CD8-positive, alpha-beta memory T cell (primary cell): ENCODE measurements around the gene MLEC. TPM values are rescaled to one million over a fixed set of nuclear protein-coding genes. Genes with fewer than 3 reads are reported as not detected.
"Not testable (repeated sequence)": the region's sequence is repeated elsewhere in the genome, so short reads cannot be mapped to it uniquely, and the experiment has no call there.

Source experiments
- CTCF ChIA-PET: fragments of 350-600 bp; sonication (Branson Sonifier 250); formaldehyde crosslinking; loops from one replicate; lab custom pipeline; 2021; ENCODE audit warnings: antibody characterized with exemption; lab: Charles Lee
- POLR2A ChIA-PET: fragments of 350-600 bp; sonication (Branson Sonifier 250); formaldehyde crosslinking; loops from one replicate; lab custom pipeline; 2021; ENCODE audit warnings: antibody characterized with exemption; lab: Charles Lee
- DNase-seq, 5 donors: peaks; one replicate each; pipeline versions ENCODE4 v3.0.0 to v3.0.0-alpha.2; 2020 to 2022; ENCODE audit warnings: mixed read lengths in 1 of 5
- H3K27ac ChIP-seq: one replicate; pipeline ENCODE4 v1.7.0; 2013; ENCODE audit warnings: low read depth, mild to moderate bottlenecking, low read length, moderate library complexity
- H3K27me3 ChIP-seq: 2 replicates; pipeline ENCODE4 v1.7.0; 2013; ENCODE audit warnings: low read length, mild to moderate bottlenecking; ENCODE audit not compliant: insufficient read depth, poor library complexity, severe bottlenecking
- H3K36me3 ChIP-seq: 2 replicates; pipeline ENCODE4 v1.7.0; 2013; ENCODE audit warnings: mild to moderate bottlenecking, low read length, moderate library complexity; ENCODE audit not compliant: insufficient read depth
- H3K4me1 ChIP-seq: 2 replicates; pipeline ENCODE4 v1.7.0; 2013; ENCODE audit warnings: mild to moderate bottlenecking, low read length, moderate library complexity; ENCODE audit not compliant: insufficient read depth
- H3K4me3 ChIP-seq: 2 replicates; pipeline ENCODE4 v1.7.0; 2013; ENCODE audit warnings: mild to moderate bottlenecking, low read length
- H3K9me3 ChIP-seq: 2 replicates; pipeline ENCODE4 v1.7.0; 2013; ENCODE audit warnings: mild to moderate bottlenecking, low read length
- H3K27ac Mint-ChIP-seq, 8 donors: one replicate each; pipeline ENCODE4 v1.8.0; 2020 to 2021; ENCODE audit warnings: mixed read lengths in 8 of 8, mild to moderate bottlenecking in 6 of 8, inconsistent platforms in 3 of 8, moderate library complexity in 3 of 8
- H3K27me3 Mint-ChIP-seq, 2 donors: one replicate each; pipeline ENCODE4 v1.8.0; 2020 to 2021; ENCODE audit warnings: mixed read lengths in 2 of 2, mild to moderate bottlenecking in 1 of 2, moderate library complexity in 1 of 2
- H3K36me3 Mint-ChIP-seq, 3 donors: one replicate each; pipeline ENCODE4 v1.8.0; 2020 to 2021; ENCODE audit warnings: mixed read lengths in 3 of 3, inconsistent platforms in 1 of 3, mild to moderate bottlenecking in 1 of 3
- H3K4me1 Mint-ChIP-seq, 3 donors: one replicate each; pipeline ENCODE4 v1.8.0; 2020 to 2021; ENCODE audit warnings: mixed read lengths in 3 of 3, inconsistent platforms in 1 of 3, mild to moderate bottlenecking in 1 of 3
- H3K4me3 Mint-ChIP-seq, 7 donors: one replicate each; pipeline ENCODE4 v1.8.0; 2020 to 2021; ENCODE audit warnings: mixed read lengths in 7 of 7, mild to moderate bottlenecking in 6 of 7, moderate library complexity in 4 of 7, inconsistent platforms in 2 of 7
- H3K9me3 Mint-ChIP-seq, 5 donors: one replicate each; pipeline ENCODE4 v1.8.0; 2020 to 2022; ENCODE audit warnings: mixed read lengths in 5 of 5, mild to moderate bottlenecking in 3 of 5, moderate library complexity in 2 of 5, inconsistent platforms in 1 of 5
- polyA plus RNA-seq: library from polyadenylated mRNA; unstranded; fragments of 300-500 nt; fragmentation: Illumina TruSeq; gene quantifications from one replicate; pipeline ENCODE4 v1.2.3, GENCODE V29; 2021
- total RNA-seq, 2 experiments: library from RNA; stranded (reverse); gene quantifications; one replicate each; pipeline ENCODE4 v1.2.3, GENCODE V29; 2021

The MLEC gene
- total and polyA plus RNA-seq, 3 experiments from 2014 or later, result 74.9 to 143 (median 130) TPM

DNA sequence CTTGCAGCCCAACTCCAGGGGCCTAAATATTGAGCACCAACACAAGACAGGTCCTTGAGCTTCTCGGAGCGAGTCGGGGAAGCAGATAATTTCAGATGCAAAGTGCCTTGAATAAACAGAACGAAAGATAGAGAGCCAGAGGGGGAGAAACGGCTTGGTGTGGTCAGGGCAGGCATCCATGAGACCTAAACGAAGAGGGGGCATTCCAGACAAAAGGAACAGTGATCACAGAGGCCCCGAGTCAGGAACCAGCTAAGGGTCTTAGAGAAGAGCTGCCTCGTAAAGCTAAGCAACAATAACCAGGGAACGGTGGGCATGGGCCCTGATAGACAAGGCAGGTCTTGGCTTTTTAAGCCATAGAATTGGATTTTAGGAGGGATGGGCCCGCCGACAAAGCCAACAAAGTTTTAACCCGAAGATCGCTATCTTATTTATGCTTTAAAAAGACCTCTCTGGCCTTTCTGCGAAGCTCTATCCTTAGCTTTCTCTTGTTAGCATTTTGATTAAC lies 38.3 kb downstream of the MLEC start:
- peaks cover 14 to 50% (median 17%) of the 10 kb centered on the region in 3 donors for H3K36me3 Mint-ChIP-seq
- ChIA-PET POLR2A (interaction anchor here (0.6 kb wide), 1 partner anchor 1150 kb away, joined by 5 read pairs; no protein-coding TSS in a partner anchor), CTCF (interaction anchor here (1.0 kb wide), 1 partner anchor 78 kb away, joined by 3 read pairs; no protein-coding TSS in a partner anchor)
- H3K4me1 Mint-ChIP-seq, result peaks cover 20 to 27% (median 24%) of the 10 kb centered on the region in 3 donors
- Histone ChIP-seq H3K36me3 (peaks cover 6% of the 10 kb centered on the region), H3K27me3 (no peaks in the 10 kb centered on the region), H3K4me3 (peak overlapping the region; percentile 76), H3K9me3 (no peaks in the 10 kb centered on the region), H3K27ac (peak overlapping the region; percentile 20), H3K4me1 (peaks cover 16% of the 10 kb centered on the region)
- H3K4me3 Mint-ChIP-seq, result peak overlapping the region; percentile 81 to 92 (median 88)
- H3K27ac Mint-ChIP-seq, result peak overlapping the region in 5 of 8 donors; percentile 27 to 86 (median 77)
- DNase-seq, result no peak
- H3K9me3 Mint-ChIP-seq, result no peaks in the 10 kb centered on the region
- no peaks in the 10 kb centered on the region for H3K27me3 Mint-ChIP-seq

DNA sequence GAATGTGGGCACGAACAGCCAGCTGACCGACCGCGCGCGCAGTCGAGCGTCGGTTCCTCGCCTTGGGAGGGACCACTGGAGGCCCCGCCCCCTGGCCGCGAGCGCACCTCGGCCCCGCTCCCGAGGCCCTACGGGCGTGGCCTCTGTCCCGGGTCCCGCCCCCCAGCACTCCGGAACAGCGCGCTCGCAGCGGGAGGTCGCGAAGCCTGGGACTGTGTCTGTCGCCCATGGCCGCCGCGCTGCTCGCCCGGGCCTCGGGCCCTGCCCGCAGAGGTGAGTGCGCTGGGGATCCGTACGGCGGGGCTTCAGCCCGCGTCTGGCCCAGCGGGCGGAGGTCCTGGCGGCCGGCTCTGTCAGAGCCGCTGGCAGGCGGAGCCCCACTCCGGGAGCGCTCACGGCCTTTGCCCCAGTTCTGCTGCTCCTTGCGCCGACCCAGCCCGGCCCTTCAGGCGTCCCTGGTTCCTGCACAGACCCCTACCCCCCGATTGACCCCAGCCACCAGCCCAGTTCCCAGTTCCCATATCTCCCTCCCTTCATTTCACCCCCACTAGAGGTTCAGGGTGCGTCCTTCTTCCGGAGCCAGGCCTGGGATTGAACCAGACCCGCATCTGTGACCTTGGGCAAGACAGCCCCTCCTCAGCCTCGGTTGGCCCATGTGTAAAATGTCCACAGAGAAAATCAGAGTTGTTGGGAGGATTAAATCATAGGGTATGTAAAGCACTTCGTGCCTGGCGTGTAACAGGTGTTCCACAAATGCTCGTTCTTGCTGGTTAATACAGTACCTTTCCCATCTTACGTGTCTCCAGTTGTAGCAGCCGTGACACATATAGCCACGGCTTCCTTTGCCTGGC lies 38.9 kb downstream of the MLEC start, which contains the start of gene ACADS:
Gene ACADS (plus strand): TSS at position 168 of the 851 bp plus-strand sequence. CDS start 60 bp downstream, at position 228.
- Histone ChIP-seq H3K9me3 (no peaks in the 10 kb centered on the region), H3K36me3 (no peaks in the 10 kb centered on the region), H3K27me3 (no peaks in the 10 kb centered on the region), H3K27ac (peak within 1 kb of the TSS; percentile 52), H3K4me3 (peak within 1 kb of the TSS; percentile 76), H3K4me1 (peaks cover 16% of the 10 kb centered on the region)
- DNase-seq, result peak; percentile 84 to 90 (median 89)
- H3K27ac Mint-ChIP-seq, result peak within 1 kb of the TSS in 7 of 8 donors; percentile 45 to 91 (median 84)
- H3K4me1 Mint-ChIP-seq, result peaks cover 20 to 27% (median 24%) of the 10 kb centered on the region in 3 donors
- H3K36me3 Mint-ChIP-seq, result peaks cover 16 to 50% (median 19%) of the 10 kb centered on the region in 3 donors
- H3K4me3 Mint-ChIP-seq, result peak within 1 kb of the TSS; percentile 81 to 92 (median 88)
- no peaks in the 10 kb centered on the region for H3K27me3 Mint-ChIP-seq
- H3K9me3 Mint-ChIP-seq, result no peaks in the 10 kb centered on the region
- CTCF ChIA-PET, result interaction anchor here (1.0 kb wide), 1 partner anchor 79 kb away, joined by 3 read pairs; no protein-coding TSS in a partner anchor
- POLR2A ChIA-PET, result interaction anchor here (0.6 kb wide), 1 partner anchor 1150 kb away, joined by 5 read pairs; no protein-coding TSS in a partner anchor

DNA sequence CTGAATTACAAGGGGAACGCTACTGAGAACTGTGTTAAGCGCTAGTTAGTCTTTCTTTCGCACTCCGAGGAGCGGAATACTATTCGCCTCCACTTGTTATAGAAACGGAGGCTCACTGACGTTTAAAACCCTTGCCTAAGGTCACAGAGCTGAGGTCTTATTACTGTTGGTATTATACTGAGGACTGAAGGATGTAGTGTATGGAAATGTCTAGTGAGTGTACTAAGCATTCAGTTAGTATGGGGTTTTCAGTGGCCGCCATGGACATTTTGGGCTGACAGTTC lies 39.5 kb downstream of the MLEC start:
- Histone ChIP-seq H3K27ac (no peak overlapping the region), H3K4me1 (peaks cover 16% of the 10 kb centered on the region), H3K27me3 (no peaks in the 10 kb centered on the region), H3K9me3 (no peaks in the 10 kb centered on the region), H3K36me3 (no peaks in the 10 kb centered on the region), H3K4me3 (peak overlapping the region; percentile 76)
- Mint-ChIP-seq H3K27me3 (no peaks in the 10 kb centered on the region), H3K4me3 (peak overlapping the region; percentile 81 to 92 (median 88)), H3K36me3 (peaks cover 13 to 45% (median 16%) of the 10 kb centered on the region in 3 donors), H3K4me1 (peaks cover 20 to 27% (median 24%) of the 10 kb centered on the region in 3 donors), H3K9me3 (no peaks in the 10 kb centered on the region), H3K27ac (peak overlapping the region in 7 of 8 donors; percentile 45 to 91 (median 83))
- no peak for DNase-seq
- ChIA-PET CTCF (no interaction called here), POLR2A (no interaction called here)

DNA sequence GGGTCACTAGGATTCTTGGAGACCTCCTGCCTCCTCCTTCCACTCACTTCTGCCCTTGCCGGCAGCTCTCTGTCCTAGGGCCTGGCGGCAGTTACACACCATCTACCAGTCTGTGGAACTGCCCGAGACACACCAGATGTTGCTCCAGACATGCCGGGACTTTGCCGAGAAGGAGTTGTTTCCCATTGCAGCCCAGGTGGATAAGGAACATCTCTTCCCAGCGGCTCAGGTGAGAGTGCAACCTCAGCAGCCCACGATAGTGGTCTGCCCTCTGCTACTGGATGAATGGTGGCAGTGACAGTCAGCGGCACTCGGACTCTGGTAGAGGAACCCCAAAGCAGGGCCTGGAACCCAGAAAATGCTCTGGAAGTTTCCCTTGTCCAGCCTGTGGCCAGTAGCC lies 40.0 kb downstream of the MLEC start:
- no peak overlapping the region for H3K27ac ChIP-seq
- Mint-ChIP-seq H3K27me3 (no peaks in the 10 kb centered on the region), H3K4me3 (peak overlapping the region in 6 of 7 donors; percentile 81 to 92 (median 88)), H3K4me1 (peaks cover 20 to 27% (median 24%) of the 10 kb centered on the region in 3 donors), H3K9me3 (no peaks in the 10 kb centered on the region), H3K36me3 (peaks cover 13 to 42% (median 14%) of the 10 kb centered on the region in 3 donors), H3K27ac (peak overlapping the region in 1 of 8 donors; percentile 83)
- no peak overlapping the region for H3K4me3 ChIP-seq
- no peaks in the 10 kb centered on the region for H3K9me3 ChIP-seq
- H3K4me1 ChIP-seq, result peaks cover 16% of the 10 kb centered on the region
- ChIA-PET POLR2A (no interaction called here), CTCF (no interaction called here)
- H3K36me3 ChIP-seq, result no peaks in the 10 kb centered on the region
- DNase-seq, result no peak
- no peaks in the 10 kb centered on the region for H3K27me3 ChIP-seq

DNA sequence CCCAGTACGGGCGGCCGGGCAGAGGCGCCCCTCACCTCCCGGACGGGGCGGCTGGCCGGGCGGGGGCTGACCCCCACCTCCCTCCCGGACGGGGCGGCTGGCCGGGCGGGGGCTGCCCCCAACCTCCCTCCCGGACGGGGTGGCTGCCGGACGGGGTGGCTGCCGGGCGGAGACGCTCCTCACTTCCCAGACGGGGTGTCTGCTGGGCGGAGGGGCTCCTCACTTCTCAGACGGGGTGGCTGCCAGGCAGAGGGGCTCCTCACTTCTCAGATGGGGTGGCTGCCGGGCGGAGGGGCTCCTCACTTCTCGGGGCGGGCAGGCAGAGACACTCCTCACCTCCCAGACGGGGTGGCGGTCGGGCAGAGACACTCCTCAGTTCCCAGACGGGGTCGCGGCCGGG lies 45.2 kb downstream of the MLEC start:
- H3K27me3 ChIP-seq, H3K27ac ChIP-seq, H3K36me3 ChIP-seq, H3K27ac Mint-ChIP-seq, H3K9me3 Mint-ChIP-seq, POLR2A ChIA-PET, H3K9me3 ChIP-seq, DNase-seq, H3K4me3 ChIP-seq, CTCF ChIA-PET, H3K27me3 Mint-ChIP-seq, H3K4me3 Mint-ChIP-seq, H3K4me1 ChIP-seq, H3K4me1 Mint-ChIP-seq: not testable (repeated sequence)
- H3K36me3 Mint-ChIP-seq, result peaks cover 12 to 38% (median 17%) of the 10 kb centered on the region in 3 donors

DNA sequence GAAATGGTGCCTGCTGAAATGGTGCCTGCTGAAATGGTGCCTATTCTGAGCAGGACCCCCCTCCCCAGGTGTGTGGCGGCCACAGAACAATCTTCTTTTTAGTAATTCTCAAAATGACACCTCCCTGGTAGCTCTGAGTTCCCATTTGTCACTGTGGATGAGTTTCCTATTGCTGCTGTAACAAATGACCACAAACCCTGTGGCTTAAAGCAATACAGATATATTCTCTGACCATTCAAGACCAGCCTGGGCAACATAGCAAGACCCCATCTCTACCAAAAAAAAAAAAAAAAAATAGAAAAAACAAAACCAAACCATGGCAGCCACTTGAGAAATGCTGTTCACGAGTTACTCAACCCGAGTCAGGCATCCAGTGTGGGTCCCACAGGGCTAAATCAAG lies 46.6 kb downstream of the MLEC start:
- Histone ChIP-seq H3K9me3 (no peaks in the 10 kb centered on the region), H3K4me3 (no peak overlapping the region), H3K4me1 (no peaks in the 10 kb centered on the region), H3K36me3 (no peaks in the 10 kb centered on the region), H3K27ac (no peak overlapping the region), H3K27me3 (no peaks in the 10 kb centered on the region)
- CTCF ChIA-PET, result no interaction called here
- peaks cover 9 to 36% (median 15%) of the 10 kb centered on the region in 3 donors for H3K36me3 Mint-ChIP-seq
- no peak for DNase-seq
- POLR2A ChIA-PET, result no interaction called here
- peak overlapping the region in 1 of 8 donors; percentile 19 for H3K27ac Mint-ChIP-seq
- H3K4me1 Mint-ChIP-seq, result peaks cover 0 to 4% (median 0%) of the 10 kb centered on the region in 3 donors
- no peak overlapping the region for H3K4me3 Mint-ChIP-seq
- no peaks in the 10 kb centered on the region for H3K9me3 Mint-ChIP-seq
- H3K27me3 Mint-ChIP-seq, result no peaks in the 10 kb centered on the region

DNA sequence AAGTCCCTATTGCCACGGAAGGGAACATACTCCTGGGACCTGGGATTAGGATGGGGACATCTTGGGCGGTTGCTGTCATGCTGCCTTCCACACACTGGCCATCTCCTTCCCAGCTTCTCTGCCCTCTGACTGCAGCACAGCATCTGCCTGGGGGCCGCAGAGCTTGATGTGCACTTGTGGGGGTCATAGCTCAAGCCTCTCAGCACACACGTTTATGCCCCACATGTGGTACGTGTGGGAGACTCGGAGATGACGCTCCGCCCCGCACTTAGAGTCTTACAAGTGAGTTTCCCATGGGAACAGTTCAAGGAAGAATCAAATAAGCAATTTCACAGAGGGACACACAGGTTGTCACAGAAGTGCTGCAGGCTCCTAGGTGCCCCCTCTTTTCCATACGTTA lies 47.3 kb downstream of the MLEC start:
- no peaks in the 10 kb centered on the region for H3K9me3 ChIP-seq
- H3K27ac ChIP-seq, result no peak overlapping the region
- no peaks in the 10 kb centered on the region for H3K27me3 Mint-ChIP-seq
- POLR2A ChIA-PET, result no interaction called here
- no peak for DNase-seq
- no peaks in the 10 kb centered on the region for H3K27me3 ChIP-seq
- H3K4me3 ChIP-seq, result no peak overlapping the region
- H3K36me3 Mint-ChIP-seq, result peaks cover 9 to 36% (median 15%) of the 10 kb centered on the region in 3 donors
- CTCF ChIA-PET, result no interaction called here
- H3K4me3 Mint-ChIP-seq, result no peak overlapping the region
- H3K4me1 Mint-ChIP-seq, result peaks cover 0 to 2% (median 0%) of the 10 kb centered on the region in 3 donors
- no peaks in the 10 kb centered on the region for H3K4me1 ChIP-seq
- H3K27ac Mint-ChIP-seq, result peak overlapping the region in 1 of 8 donors; percentile 75
- H3K36me3 ChIP-seq, result no peaks in the 10 kb centered on the region
- no peaks in the 10 kb centered on the region for H3K9me3 Mint-ChIP-seq

DNA sequence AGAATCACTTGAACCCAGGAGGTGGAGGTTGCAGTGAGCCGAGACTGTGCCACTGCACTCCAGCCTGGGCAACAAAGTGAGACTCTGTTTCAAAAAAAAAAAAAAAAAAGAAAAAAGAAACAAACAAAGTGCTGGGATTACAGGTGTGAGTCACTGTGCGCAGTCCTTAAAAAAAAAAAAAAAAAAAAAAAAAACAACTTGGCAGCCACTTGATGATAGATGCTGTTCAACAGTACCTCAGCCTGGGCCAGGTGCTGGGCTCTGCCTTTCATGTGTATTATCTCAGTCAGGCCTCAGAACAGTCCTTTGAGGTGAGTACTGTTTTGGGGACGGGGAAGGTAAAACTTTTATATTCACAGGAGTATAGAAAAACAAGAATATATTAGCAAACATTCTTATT lies 48.2 kb downstream of the MLEC start:
- Mint-ChIP-seq H3K4me1 (peaks cover 0 to 2% (median 0%) of the 10 kb centered on the region in 3 donors), H3K27me3 (no peaks in the 10 kb centered on the region), H3K36me3 (peaks cover 4 to 32% (median 14%) of the 10 kb centered on the region in 3 donors), H3K9me3 (no peaks in the 10 kb centered on the region), H3K4me3 (no peak overlapping the region), H3K27ac (no peak overlapping the region)
- ChIA-PET CTCF (no interaction called here), POLR2A (no interaction called here)
- Histone ChIP-seq H3K27me3 (no peaks in the 10 kb centered on the region), H3K27ac (no peak overlapping the region), H3K9me3 (no peaks in the 10 kb centered on the region), H3K4me3 (no peak overlapping the region), H3K4me1 (no peaks in the 10 kb centered on the region), H3K36me3 (no peaks in the 10 kb centered on the region)
- no peak for DNase-seq
